ENCODE measurements around the gene ASPN.

Gene ASPN

GRCh38 chr9:92503156-92503555, 20.9 kb upstream of the ASPN start:
- no peak for DNase-seq

- no peak for DNase-seq
Measured at GRCh38 chr9:92501671-92502393, 19.5 kb upstream of the ASPN start.

- no peak for DNase-seq
Measured at GRCh38 chr9:92500725-92501124, 18.4 kb upstream of the ASPN start.

- no peak for DNase-seq
Measured at GRCh38 chr9:92499701-92500100, 17.4 kb upstream of the ASPN start.

GRCh38 chr9:92496396-92497176, 14.3 kb upstream of the ASPN start:
- no peak for DNase-seq

- DNase-seq = no peak
Measured at GRCh38 chr9:92494856-92495255, 12.6 kb upstream of the ASPN start.

GRCh38 chr9:92493749-92494387, 11.6 kb upstream of the ASPN start:
- DNase-seq = no peak

- no peak for DNase-seq
Measured at GRCh38 chr9:92492781-92493401, 10.6 kb upstream of the ASPN start.

GRCh38 chr9:92488681-92489550, 6.6 kb upstream of the ASPN start:
- no peak for DNase-seq

- DNase-seq = no peak
Measured at GRCh38 chr9:92486371-92486770, 4.1 kb upstream of the ASPN start.

- no peak for DNase-seq
Measured at GRCh38 chr9:92484563-92484962, 2.3 kb upstream of the ASPN start.

GRCh38 chr9:92483627-92484545, 1.6 kb upstream of the ASPN start:
- DNase-seq = no peak

- DNase-seq = no peak
Measured at GRCh38 chr9:92482805-92483204, 499 bp upstream of the ASPN start.

- no peak for DNase-seq
Measured at GRCh38 chr9:92480986-92481633, 1.2 kb downstream of the ASPN start.

GRCh38 chr9:92480291-92480771, 2.0 kb downstream of the ASPN start:
- no peak for DNase-seq

- no peak for DNase-seq
Measured at GRCh38 chr9:92479346-92479745, 3.0 kb downstream of the ASPN start.

GRCh38 chr9:92478783-92479182, 3.5 kb downstream of the ASPN start:
- no peak for DNase-seq

- DNase-seq = no peak
Measured at GRCh38 chr9:92476962-92477361, 5.3 kb downstream of the ASPN start.

GRCh38 chr9:92474587-92474986, 7.7 kb downstream of the ASPN start:
- DNase-seq = no peak

- no peak for DNase-seq
Measured at GRCh38 chr9:92468206-92468605, 14.1 kb downstream of the ASPN start.

- no peak for DNase-seq
Measured at GRCh38 chr9:92467511-92467910, 14.8 kb downstream of the ASPN start.
